ENCODE results near the gene GRIK1.

The GRIK1 gene

GRCh38 chr21:29658934-29659203, 280.9 kb downstream of the GRIK1 start:
- TF ChIP-seq CTCF (conservative IDR thresholded peaks at IDR 0.05): no peak
- TF ChIP-seq ZFX (IDR thresholded peaks at IDR 0.05): no peak
- H3K27ac ChIP-seq: no peak overlapping the region

GRCh38 chr21:29658177-29658933, 281.4 kb downstream of the GRIK1 start:
- no peak overlapping the region for H3K27ac ChIP-seq
- TF ChIP-seq ZFX (IDR thresholded peaks at IDR 0.05) (no peak), CTCF (conservative IDR thresholded peaks at IDR 0.05) (no peak)

GRCh38 chr21:29657240-29657989, 282.4 kb downstream of the GRIK1 start:
- no peak overlapping the region for H3K27ac ChIP-seq
- TF ChIP-seq ZFX (IDR thresholded peaks at IDR 0.05): no peak
- no peak for TF ChIP-seq CTCF (conservative IDR thresholded peaks at IDR 0.05)

GRCh38 chr21:29656504-29657239, 283.1 kb downstream of the GRIK1 start:
- no peak for TF ChIP-seq CTCF (conservative IDR thresholded peaks at IDR 0.05)
- H3K27ac ChIP-seq: no peak overlapping the region

GRCh38 chr21:29655577-29655976, 284.2 kb downstream of the GRIK1 start:
- TF ChIP-seq CTCF (conservative IDR thresholded peaks at IDR 0.05): no peak
- no peak for TF ChIP-seq ZFX (IDR thresholded peaks at IDR 0.05)
- no peak overlapping the region for H3K27ac ChIP-seq

GRCh38 chr21:29654855-29655254, 284.9 kb downstream of the GRIK1 start:
- no peak for TF ChIP-seq ZFX (IDR thresholded peaks at IDR 0.05)
- TF ChIP-seq CTCF (conservative IDR thresholded peaks at IDR 0.05): no peak
- no peak overlapping the region for H3K27ac ChIP-seq

- no peak overlapping the region for H3K27ac ChIP-seq
- no peak for TF ChIP-seq ZFX (IDR thresholded peaks at IDR 0.05)
- no peak for TF ChIP-seq CTCF (conservative IDR thresholded peaks at IDR 0.05)
Measured at GRCh38 chr21:29654203-29654602, 285.6 kb downstream of the GRIK1 start.

All from C4-2B (cell line).